GM19397 (cell line): ENCODE measurements around the gene TOB2.

Experiments used
- ATAC-seq: cut with Tn5 transposase; IDR thresholded peaks from one replicate; pipeline ENCODE4 v1.9.1; 2021; ENCODE audit warnings: mild to moderate bottlenecking, moderate library complexity; ENCODE audit not compliant: unreplicated experiment

The TOB2 gene

DNA sequence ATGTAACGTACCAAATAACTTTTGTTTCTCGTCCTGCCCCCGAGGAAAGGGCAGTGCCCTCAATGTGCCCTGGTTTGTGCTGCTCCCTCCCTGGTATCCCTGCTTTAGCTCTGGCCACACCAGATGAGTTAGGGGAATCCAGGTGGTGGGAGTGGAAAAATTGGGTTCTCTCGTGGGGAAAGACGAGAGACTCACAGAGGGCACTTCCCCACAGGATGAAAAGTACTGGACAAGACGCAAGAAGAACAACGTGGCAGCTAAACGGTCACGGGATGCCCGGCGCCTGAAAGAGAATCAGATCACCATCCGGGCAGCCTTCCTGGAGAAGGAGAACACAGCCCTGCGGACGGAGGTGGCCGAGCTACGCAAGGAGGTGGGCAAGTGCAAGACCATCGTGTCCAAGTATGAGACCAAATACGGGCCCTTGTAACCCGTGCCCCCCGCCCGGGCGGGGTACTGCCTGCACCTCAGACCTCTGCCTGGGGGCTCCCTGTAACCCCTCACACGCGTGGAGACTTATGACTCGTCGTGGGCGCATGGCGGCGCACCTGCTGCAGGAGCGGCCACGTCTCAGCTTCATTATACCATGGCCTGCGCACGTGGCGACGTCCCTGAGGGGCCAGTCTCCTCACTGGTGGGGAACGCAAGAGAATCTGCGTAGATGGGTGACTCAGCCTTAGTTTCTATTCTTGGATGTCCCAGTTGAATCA, 50.9 kb downstream of the TOB2 start:
- no peak for ATAC-seq

DNA sequence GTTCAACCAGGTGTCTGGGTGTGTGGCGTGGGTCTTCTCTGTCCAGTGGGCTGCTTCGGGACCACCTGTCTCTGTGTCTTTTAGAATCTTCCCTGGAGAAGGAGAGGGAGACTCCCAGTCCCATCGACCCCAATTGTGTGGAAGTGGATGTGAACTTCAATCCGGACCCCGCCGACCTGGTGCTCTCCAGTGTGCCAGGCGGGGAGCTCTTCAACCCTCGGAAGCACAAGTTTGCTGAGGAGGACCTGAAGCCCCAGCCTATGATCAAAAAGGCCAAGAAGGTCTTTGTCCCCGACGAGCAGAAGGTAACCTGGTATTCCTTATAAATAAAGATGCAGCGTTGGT, 52.6 kb downstream of the TOB2 start:
- ATAC-seq = no peak

DNA sequence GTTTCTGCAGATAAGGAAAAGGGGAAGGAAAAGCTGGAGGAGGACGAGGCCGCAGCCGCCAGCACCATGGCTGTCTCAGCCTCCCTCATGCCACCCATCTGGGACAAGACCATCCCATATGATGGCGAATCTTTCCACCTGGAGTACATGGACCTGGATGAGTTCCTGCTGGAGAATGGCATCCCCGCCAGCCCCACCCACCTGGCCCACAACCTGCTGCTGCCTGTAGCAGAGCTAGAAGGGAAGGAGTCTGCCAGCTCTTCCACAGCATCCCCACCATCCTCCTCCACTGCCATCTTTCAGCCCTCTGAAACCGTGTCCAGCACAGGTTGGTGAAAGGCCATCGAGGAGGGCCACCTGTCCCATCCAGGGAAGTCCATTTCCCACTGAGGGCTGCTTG, 59.3 kb downstream of the TOB2 start:
- ATAC-seq = no peak

DNA sequence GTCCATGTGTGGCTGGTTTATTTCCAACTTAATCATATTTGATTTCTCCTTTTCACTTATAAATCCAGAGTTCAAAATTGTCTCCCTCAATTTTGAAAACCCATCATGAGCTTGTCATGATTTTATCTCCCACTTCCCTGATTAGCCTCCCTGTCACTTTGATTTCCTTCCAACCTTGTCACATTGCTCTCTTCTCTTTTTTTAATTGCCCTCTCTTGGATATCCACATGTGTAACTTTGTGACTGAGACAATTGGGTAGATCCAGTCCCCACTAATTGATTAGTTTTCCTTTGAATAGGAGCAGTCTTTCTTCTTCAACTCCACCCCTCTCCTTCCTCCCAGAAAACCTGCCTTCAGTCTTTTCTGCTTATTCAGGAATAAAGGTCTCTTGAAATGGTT, 62.5 kb downstream of the TOB2 start:
- no peak for ATAC-seq
